GM19193 (cell line): ENCODE results near the gene KLK3.

Source experiments
- POLR2A ChIP-seq: IDR thresholded peaks from 4 replicates; pipeline ENCODE4 v1.6.1; 2011; ENCODE audit not compliant: insufficient read depth, insufficient read length; ENCODE audit errors: extremely low read depth

The KLK3 gene

DNA sequence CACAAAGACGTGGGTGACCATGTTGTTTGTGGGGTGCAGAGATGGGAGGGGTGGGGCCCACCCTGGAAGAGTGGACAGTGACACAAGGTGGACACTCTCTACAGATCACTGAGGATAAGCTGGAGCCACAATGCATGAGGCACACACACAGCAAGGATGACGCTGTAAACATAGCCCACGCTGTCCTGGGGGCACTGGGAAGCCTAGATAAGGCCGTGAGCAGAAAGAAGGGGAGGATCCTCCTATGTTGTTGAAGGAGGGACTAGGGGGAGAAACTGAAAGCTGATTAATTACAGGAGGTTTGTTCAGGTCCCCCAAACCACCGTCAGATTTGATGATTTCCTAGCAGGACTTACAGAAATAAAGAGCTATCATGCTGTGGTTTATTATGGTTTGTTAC lies 24.1 kb downstream of the KLK3 start:
- no peak for TF ChIP-seq POLR2A

DNA sequence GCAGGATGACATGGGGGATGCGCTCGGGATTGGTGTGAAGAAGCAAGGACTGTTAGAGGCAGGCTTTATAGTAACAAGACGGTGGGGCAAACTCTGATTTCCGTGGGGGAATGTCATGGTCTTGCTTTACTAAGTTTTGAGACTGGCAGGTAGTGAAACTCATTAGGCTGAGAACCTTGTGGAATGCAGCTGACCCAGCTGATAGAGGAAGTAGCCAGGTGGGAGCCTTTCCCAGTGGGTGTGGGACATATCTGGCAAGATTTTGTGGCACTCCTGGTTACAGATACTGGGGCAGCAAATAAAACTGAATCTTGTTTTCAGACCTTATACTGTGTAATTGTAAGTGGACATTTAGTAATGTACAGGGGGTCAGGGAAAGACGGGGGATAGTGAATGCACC lies 25.5 kb downstream of the KLK3 start:
- TF ChIP-seq POLR2A = no peak

DNA sequence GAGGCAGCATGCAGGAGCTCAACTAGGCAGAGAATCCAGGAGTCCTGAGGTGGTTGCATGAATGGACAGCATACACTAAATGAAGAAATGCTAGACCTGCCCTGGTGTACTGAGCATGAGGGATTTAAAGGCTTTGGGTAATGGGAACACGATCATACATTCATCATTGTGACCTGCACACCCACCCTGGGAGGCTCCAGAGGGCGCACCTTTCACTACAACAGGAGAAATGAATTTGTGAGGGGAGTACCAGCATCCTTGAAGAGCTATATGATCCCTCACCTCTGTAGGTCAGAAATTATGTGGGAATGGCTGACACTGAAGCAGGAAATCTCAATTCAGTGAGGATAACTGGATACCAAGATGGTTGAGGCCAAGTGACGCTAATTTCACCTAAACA lies 27.5 kb downstream of the KLK3 start:
- TF ChIP-seq POLR2A = no peak

DNA sequence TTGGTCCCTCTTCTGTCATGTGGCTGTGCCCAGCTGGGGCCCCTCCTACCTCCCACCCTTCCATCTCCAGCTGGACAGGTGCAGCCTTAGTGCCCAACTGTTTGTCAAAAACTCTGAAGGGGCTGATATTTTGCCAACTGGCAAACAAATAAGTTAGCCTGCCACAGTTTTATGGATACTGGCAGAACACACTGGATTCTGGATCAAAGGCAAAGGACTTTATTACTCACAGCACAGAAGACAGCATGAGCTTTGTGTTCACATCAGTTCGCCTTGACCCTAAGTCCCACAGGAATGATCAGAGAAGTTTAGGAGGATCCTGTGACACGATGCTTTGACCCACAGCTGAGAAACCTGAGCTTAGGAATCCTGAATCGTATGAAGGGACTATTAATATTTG lies 34.9 kb downstream of the KLK3 start:
- no peak for TF ChIP-seq POLR2A

DNA sequence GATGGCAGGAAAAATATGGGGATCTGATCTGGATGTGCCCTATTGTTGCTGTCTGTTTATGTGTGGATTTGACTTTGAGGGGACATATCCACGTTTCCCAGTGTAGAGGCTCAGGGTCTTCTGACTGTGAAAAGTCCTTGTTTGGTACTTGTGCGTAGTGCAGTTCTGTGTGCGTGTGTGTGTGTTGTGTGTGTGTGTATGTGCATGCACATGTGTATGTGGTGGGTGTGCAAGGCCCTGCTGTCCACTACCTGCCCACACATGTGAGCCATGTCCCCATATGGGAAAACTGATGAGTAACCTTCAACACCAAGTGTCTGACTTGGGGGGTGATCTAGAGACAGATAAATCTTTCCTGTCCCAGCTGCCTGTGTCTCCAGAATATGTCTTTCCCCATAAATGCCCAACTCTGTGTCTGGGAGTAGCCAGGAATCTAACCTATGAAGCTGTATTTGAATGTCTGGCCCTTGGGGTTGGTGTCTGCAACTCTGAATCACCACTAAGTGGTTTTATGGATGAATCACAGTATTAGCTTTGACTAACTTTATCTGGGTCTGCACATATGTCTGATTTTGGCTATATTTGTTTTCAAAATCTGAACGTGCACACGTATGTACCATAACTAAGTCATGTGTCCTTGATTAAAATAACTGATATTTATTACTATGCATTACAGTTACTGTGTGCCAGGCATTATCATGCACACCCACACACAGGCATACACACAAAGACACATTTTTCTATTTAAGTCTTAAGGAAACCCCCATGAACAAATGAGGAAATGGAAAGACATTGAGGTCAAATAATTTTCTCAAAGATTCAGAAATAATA lies 35.9 kb downstream of the KLK3 start:
- no peak for TF ChIP-seq POLR2A

DNA sequence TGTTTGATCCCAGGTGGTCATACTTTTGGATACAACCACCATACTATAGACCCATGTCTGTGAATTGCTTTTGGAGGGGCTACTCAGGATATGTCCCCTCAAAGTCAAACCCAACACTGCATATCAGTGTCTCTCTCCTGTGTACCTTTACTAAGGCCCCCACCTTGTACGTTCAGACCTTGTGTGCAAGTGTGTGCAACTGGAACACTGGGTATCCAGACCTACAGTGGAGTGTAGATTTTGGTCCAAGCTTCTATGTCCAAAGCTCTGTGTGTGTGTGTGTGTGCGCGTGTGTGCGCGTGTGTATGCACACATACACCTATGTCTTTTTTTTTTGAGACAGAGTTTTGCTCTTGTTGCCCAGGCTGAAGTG lies 36.5 kb downstream of the KLK3 start:
- TF ChIP-seq POLR2A = no peak

DNA sequence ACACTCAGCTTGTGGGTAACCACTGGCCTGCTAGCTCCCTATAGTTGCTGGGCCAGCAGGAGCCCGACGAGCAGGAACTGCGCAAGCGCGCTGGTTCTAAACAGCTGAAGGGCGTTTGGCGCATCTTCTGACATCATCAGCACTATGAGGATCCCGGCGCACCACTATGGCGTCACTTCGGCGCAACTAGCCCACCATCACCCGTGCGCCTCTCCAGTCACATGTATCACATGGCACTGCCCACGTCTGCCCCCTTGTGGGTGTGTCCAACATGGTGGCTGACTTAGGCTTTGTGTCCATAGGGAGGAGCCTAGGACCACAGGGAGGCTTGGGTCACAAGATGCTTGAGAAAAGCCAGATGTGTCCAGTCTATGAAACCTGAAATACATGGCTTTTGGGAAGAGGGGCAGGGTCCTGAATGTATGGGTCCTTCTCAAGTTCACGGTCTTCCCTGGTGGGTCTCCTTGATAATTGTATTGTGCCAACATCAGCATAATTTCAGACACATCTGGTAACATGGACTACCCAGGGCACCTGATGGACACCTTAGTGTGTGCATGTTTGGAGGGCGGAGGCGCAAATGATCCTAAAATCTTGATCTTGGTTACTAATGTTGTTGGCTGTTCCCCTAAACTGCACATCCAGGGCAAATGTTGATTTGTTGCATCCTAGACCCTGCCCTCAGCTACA lies 38.5 kb downstream of the KLK3 start:
- TF ChIP-seq POLR2A = no peak

DNA sequence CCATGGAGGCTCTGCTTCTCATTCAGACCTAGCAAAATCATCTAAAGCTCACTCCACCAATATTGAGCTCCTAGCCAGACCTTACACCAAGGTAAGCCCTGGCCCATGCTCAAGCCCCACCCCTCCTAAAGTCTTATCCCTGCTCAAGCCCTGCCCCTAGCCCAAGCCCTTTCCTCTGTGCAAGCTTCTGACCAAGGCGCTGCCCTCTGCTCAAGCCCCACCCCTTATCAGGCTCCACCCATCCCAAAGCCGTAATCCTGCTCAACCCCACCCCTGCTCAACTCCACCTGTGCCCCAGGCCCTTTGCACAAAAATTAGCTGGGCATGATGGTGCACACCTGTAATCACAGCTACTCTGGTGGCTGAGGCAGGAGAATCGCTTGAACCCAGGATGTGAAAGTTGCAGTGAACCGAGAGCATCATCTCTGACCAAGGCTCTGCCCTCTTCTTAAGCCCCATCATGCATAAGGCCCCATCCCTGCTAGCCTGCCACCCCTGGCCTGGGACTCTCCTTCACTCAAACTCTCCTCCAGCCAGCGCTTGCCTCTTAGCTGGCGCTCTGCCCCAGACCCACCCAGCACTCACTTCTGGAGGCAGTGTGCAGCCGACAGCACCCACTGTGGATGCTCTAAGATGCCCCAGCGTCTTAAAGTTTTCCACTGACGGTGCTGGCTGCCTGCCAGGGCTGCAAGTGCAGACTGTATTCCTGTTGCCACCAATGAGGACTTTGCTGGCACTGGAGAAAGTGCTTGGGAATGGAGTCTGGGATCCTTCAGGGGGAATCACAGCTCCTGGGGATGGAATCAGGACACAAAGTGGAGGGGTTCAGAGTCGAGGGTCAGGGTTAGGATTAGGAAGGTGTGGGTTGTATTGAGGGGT lies 40.0 kb downstream of the KLK3 start:
- no peak for TF ChIP-seq POLR2A

DNA sequence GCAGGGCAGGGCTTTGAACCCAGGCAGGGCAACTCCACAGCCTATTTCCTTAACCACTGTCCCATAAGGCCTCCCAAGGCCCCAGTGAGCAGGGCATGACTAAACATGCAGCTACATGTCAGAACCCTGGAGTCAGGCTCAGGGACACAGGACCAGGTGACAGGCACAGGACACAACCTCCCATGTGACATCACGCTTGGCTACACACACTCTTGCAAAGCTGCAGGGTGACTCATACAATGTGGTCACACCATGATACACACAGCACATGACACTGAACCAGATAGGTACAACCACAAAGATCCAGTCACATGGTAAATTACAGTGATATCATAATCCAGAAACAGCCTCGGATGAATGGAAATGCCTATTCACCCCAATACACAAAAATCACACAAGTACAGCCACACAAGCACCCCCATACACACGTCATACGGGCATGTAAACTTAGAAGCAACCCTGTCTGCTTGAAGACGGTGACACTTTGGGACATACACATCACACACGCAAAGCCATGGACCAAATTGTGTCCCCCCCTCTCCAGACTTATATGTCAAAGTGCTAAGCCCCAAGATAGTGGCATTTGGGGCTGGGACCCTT lies 42.0 kb downstream of the KLK3 start:
- TF ChIP-seq POLR2A = peak; percentile 35

DNA sequence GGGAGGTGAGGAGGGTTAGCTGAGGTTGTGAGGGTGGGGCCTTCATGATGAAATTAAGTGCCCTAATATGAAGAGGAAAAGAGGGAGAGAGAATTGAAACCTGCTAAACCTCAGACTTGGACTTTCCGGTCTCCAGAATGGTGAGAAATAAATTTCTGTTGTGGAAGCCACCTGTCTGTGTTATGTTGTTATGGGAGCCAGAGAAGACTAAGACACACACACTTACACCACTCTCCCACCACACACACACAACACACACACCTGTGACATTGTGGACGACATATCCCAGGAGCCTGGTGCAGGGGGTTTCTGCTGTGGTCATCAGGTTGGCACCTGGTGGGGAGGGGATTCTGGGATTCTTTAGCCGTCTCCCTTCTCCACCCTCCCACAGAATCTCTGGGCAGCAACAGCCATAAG lies 42.5 kb downstream of the KLK3 start:
- TF ChIP-seq POLR2A = no peak

DNA sequence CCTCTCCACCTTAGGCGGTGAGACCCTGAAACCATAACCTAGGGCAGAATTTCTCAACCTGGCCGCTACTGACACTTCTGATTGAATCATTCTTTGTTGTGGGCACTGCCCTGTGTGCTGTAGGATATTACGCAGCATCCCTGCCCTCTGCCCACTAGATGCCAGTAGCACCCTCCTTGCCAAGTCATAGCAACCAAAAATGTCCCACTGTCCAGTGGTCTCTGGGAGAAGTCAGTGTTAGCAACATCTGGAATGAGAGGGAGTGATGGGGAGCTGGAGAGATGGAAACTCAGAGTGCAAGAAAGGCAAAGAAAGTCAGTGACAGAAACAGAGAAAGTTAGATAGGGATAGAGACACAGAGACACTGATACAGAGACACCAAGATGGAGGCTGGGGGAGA lies 42.9 kb downstream of the KLK3 start:
- no peak for TF ChIP-seq POLR2A

DNA sequence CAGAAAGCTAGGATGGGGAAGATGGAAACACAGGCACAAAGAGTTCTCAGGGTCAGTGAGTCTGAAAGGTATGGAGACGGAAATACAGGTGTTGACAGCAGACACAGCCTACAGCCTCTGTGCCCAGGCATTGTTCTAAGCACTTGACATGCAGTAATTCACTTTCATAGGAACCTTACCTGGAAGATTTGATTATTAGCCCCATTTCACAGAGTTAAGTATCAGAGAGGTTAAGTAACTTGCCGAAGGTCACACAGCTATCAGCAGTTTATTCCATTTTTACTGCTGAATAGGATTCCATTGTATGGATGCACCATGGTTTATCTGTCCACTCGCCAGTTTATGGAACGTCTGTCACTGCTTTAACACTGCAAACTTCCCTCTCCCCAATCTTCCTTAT lies 43.3 kb downstream of the KLK3 start:
- TF ChIP-seq POLR2A = no peak

DNA sequence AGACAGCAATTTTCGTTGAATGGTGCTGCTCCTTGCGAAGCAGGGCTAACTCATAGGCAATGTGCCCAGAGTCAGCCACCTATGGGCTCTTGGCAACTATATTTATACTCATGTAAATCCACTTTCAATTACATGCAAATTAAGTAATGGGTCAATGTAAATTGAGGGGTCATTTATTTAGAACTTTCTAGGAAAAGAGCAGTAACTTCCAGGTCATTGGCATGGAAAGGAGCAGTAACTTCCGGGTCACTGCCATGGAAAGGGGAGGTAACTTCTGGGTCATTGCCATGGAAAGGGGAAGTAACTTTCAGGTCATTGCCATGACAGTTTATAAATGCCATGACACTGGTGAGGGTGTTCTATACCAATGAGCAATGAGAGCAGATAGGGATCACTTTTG lies 44.9 kb downstream of the KLK3 start:
- TF ChIP-seq POLR2A = no peak

DNA sequence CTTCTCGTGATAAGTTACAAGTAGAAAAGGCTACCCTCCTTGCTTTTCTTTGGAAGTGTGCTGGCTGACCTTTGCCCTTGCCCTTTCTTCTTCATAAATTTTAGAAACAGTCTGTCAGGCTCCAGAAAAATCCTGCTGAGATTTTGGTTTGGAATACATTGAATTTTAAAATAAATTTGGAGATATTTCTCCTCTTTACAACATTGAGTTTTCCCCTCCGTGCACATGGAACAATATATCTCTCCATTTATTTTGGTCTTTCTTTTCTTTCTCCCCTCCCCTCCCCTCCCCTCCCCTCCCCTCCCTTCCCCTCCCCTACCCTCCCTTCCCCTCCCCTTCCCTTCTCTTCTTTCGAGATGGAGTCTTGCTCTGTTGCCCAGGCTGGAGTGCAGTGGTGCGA lies 47.9 kb downstream of the KLK3 start:
- no peak for TF ChIP-seq POLR2A

DNA sequence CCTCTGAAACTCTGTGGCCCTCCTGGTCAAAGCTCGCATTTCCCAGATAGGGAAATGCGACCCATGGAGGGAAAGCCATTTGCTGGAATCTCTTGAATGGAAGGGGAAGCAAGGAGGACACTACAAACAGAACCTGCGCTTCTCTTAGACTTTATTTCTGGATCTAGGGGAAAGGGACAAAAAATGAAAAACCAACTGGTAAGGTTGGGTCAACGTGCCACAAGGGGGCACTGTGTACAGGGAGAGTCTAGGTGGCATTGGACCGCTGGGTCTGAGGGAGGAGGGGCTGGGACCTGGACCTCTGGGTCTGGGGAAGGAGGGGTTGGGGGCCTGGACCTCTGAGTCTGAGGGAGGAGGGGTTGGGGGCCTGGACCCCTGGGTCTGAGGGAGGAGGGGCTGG lies 51.5 kb downstream of the KLK3 start:
- no peak for TF ChIP-seq POLR2A
